ENCODE results near the gene PKHD1.

Gene PKHD1

DNA sequence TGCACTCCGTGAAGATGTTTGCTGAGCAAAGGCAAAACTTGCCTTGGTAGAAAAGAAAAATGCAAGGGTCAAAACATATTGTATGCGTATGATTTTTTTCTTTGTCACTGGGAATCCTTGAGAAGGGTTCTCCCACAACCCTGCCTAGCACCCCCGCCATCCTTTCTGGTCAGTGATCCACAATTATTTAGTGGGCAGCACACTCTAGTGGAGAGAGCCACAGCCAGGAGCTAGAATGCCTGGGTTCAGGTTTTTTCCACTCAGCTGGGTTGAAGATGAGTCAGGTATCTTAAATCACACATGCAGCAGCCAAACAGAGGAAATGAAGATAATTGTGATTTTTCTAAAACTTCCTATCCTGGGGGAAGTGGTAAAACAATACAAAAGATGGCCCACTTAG lies 243.1 kb downstream of the PKHD1 start:
- DNase-seq = no peak

- DNase-seq = no peak
Measured at GRCh38 chr6:51843456-51844056, 243.9 kb downstream of the PKHD1 start.

DNA sequence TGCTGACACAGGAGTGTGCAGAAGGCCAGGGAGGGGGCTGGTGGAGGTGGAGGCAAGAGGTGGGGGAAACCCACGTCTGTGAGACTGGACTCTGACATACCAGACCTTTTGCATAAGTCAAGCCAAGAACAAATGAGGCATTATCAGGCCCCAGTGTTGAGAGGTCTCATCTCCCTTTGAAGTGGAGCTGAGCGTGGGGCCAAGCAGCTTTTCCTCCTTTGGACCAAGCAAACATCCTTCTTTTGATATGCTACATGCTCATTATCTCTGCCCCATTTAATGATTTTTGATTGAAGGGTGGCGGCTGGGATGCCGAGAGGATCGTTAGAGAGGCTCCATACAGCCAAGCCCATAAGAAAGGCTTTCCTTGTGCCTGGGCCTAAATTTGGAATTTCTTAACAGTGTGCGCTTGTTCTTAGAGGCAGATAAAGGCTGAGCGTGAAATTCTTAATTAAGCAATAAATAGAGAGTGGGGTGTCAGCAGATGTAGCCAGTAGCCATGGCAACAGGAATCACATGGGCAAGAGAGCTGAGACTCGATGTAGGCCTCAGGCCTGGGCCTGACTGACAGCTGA lies 244.5 kb downstream of the PKHD1 start:
- no peak for DNase-seq

GRCh38 chr6:51842061-51842803 lies 245.2 kb downstream of the PKHD1 start:
- DNase-seq = no peak

DNA sequence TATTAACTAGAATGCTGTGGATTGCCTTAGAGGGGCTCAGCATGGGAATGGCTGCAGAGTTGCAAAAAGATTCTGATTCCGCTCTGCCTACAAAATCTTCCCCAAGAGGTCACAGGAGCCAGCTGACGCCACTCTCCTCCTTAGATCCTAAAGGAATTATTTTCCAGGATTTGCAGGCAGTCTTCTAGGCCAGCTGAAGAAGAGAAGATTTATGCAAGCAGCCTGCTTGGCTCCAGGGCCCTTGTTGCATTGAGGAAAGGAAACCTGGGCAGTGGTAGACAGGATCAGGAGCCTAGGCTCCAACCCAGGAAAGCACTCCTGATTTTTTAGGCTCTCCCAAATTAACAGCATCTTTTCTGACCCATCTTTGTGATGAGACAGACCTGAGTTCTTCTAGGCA lies 245.8 kb downstream of the PKHD1 start:
- DNase-seq = no peak

- no peak for DNase-seq
Measured at GRCh38 chr6:51839726-51840374, 247.6 kb downstream of the PKHD1 start.

GRCh38 chr6:51830666-51831065 lies 256.7 kb downstream of the PKHD1 start:
- DNase-seq = no peak

- no peak for DNase-seq
Measured at GRCh38 chr6:51827580-51827979, 259.8 kb downstream of the PKHD1 start.

DNA sequence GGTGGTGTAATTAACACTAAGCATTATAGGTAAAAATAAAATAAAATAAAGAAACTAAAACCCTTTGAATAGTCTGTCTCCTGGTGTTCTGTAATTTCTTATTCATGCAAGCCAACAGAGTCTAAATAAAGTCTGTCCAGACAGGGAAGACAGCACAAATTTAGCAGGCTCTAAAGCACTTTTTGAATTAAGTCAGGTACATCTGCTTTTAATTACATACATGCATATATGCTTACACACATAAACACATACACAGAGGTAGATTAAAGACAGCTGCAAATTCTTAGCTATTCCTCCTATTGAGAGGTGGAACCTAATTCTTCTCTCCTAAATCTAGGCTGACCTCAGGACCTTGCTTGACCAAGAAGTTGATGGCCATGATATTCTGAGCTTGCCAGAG lies 262.5 kb downstream of the PKHD1 start:
- no peak for DNase-seq

DNA sequence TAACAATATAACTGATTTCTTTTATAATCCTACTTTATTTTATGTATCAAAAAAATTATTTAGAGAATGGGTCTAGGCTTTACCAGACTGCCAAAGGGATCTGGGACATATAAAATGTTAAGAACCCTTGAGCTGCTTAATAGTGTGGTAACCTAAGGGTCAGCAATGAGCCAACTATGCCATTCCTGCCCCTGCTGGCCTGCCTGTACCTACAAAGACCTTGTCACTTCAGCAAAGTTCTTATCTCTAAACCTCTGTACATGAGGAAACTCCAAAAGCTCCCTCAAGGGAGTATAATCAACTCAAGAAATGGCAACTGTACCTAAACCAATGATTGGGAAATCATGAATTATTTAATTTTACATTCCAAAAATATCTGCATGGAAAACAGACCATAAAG lies 266.9 kb downstream of the PKHD1 start:
- DNase-seq = no peak

GRCh38 chr6:51818520-51819022 lies 268.8 kb downstream of the PKHD1 start:
- DNase-seq = no peak

DNA sequence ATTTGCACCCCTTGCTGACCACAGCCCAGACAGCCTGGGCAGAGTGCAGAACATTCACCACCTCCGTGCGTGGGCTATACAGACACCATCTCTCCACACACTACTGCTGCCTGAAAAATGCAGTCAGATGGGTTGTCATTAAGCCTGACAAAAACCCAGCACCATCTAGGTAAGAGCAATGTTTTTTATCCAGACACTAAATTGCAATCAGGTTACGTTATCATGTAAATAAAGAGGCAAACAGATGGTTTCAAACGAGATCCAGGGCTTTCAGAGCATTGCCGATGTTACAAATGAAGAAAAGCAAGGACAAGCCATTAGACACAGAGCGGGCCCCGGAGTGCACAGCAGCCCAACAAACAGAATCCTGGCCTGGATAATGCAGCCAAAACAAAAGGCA lies 269.6 kb downstream of the PKHD1 start:
- no peak for DNase-seq

DNA sequence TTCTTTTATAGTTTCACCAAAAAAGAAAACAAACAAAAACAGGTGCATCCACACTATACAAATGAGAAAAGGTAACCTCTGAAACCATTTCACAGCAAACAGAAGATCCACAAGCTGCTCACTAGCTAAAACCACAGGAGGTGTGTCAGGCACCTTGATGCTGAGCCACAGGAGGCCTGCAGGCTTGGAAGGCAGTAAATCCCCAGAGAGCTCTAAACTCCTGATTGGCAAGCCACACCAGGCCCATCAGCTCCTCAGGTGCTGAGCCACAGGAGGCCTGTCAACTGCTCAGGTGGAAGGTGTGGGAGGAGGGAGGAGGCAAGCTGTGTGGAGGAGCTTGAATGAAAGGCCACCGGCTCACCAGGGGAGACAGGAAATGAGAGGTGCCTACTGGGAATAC lies 273.0 kb downstream of the PKHD1 start:
- no peak for DNase-seq

- DNase-seq = no peak
Measured at GRCh38 chr6:51813904-51814303, 273.5 kb downstream of the PKHD1 start.

DNA sequence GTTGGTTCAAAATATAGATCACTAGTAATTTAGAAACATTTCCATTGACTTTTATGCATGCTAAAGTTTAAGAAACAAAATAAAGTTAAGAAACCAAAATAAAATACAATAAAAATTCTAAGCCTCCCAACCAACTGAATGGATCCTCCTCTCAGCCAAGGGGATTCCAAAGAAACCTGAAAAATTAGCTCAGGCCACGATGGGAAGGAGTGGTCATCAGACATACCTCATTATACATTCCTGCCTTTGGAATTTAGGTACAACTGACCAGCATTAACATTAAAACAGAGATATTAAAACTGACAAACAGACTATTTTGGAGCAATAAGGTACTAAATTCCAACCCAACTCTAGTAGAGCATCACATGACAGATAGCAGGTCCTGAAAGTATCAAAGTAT lies 275.2 kb downstream of the PKHD1 start:
- no peak for DNase-seq

DNA sequence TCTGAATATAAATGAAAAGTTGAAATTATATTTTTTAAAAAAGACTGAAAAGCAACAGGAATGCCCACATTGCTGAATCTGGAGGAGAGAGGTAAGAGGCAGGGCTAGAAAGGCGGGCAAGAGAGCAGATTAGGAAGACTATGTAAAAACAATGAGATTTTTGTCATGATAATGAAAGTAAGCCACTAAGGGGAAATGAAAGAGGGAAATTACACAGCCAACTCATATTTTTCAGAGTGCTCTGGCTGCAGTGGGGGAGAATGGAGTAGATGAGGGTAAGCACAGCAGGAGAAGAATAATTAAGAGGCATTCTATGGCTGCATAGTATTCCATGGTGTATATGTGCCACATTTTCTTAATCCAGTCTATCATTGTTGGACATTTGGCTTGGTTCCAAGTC lies 281.9 kb downstream of the PKHD1 start:
- DNase-seq = no peak

DNA sequence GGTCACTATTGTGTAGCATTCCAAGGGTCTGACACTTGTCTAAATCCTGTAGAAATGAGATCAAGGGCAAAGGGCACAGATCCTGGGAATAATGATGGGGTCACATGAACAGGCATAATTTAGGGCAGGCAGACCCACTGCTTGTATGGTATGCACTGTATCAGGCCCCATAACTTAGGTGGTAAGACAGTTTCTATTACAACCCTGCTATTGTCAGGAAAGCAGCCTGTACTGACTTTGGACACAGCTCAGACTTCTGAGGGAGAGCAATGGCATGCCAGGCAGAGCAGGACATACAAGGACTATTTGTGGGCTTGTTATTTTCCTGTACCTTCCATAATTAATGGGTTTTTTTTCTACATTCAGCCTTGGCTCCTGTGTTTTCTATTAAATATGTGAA lies 286.8 kb downstream of the PKHD1 start:
- no peak for DNase-seq

GRCh38 chr6:51793393-51793792 lies 294.0 kb downstream of the PKHD1 start:
- no peak for DNase-seq

- DNase-seq = no peak
Measured at GRCh38 chr6:51792273-51793030, 295.0 kb downstream of the PKHD1 start.

GRCh38 chr6:51790946-51791345 lies 296.5 kb downstream of the PKHD1 start:
- DNase-seq = no peak

- no peak for DNase-seq
Measured at GRCh38 chr6:51788121-51788520, 299.3 kb downstream of the PKHD1 start.

DNA sequence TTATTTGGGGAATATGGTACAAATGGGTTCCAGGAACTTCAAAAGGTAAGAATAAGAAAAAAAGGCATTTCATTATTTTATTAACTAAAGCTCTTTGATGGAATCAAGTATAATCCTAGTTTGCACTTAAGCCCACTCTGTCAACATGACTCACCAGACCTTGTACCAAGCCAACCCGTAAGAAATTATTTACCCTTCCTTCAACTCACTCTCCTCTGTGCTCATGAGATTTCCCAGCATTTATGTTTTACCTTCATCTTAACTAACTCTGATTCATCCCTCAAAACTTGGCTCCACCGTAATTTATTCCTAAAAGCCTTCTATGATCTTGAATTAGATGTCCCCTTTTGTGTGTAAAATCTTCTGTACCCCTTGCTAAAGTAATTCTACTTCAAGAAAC lies 308.7 kb downstream of the PKHD1 start:
- no peak for DNase-seq

DNA sequence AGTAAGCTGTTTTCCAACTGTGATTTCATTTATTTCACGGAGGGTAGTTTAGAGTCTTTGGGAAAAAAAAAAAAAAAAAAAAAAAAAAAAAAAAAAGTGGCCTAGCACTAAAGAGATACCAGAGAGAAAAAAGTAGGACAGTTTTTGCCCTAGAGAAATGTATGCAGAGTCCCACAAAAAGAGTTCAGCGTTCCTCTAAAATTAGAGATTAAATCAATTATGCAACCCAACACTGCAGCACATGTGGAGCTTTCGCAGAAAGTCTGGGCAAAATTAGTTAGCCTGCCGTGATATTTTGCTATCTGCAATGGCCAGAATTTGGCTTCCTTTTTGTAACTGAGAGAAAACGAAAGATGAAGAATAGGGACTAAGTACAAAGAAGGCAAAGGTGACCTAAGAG lies 309.8 kb downstream of the PKHD1 start:
- DNase-seq = no peak

All from fibroblast of skin of back (primary cell).